Adrenal gland (tissue), 5 donors: Measurements from ENCODE around the gene RBKS.

ENCODE experiments used
- CTCF ChIP-seq, 6 experiments: fragments of 450-650 bp in 4 of 6; fragments of 200-600 bp in 2 of 6; sonication (generic) in 1 of 6; IDR thresholded peaks; 1 replicate in 5 of 6; 2 replicates in 1 of 6; pipeline versions ENCODE4 v1.5.1 to v1.8.0; 2016 to 2021; ENCODE audit warnings: antibody characterized with exemption in 6 of 6, mild to moderate bottlenecking in 2 of 6, moderate library complexity in 1 of 6
- POLR2A ChIP-seq, 2 donors: fragments of 450-650 bp; IDR thresholded peaks; one replicate each; pipeline ENCODE4 v1.6.1; 2017; ENCODE audit warnings: antibody characterized with exemption in 2 of 2, mild to moderate bottlenecking in 2 of 2, moderate library complexity in 1 of 2
- donor health status: DM: no; HTN: no; CAD: no.

GRCh38 chr2:27810455-27810854 lies 79.7 kb downstream of the RBKS start:
- no peak for TF ChIP-seq POLR2A (IDR thresholded peaks at IDR 0.05)
- TF ChIP-seq CTCF (IDR thresholded peaks at IDR 0.05): no peak
